H9 (cell line): ENCODE data around the gene CCDC12. TPM values are rescaled to one million over a fixed set of nuclear protein-coding genes. Genes with fewer than 3 reads are reported as not detected.

ENCODE experiments used
- DNase-seq: peaks from one replicate; pipeline ENCODE4 v3.0.0-alpha.2; 2017
- H2AFZ ChIP-seq: one replicate; pipeline ENCODE4 v1.6.1; 2013; ENCODE audit warnings: mild to moderate bottlenecking, low read length, control low read depth, moderate library complexity
- H2AK5ac ChIP-seq: 2 replicates; pipeline ENCODE4 v1.6.1; 2013; ENCODE audit warnings: low read length, control low read depth, mixed read lengths; ENCODE audit not compliant: insufficient read length
- H2BK120ac ChIP-seq: one replicate; pipeline ENCODE4 v1.6.1; 2013; ENCODE audit warnings: low read depth, mild to moderate bottlenecking, low read length, control low read depth, inconsistent platforms; ENCODE audit not compliant: poor library complexity, severe bottlenecking
- H2BK12ac ChIP-seq: 2 replicates; pipeline ENCODE4 v1.6.1; 2013; ENCODE audit warnings: low read length, control low read depth, mixed read lengths, low read depth; ENCODE audit not compliant: insufficient read length
- H2BK15ac ChIP-seq: 2 replicates; pipeline ENCODE4 v1.6.1; 2013; ENCODE audit warnings: low read depth, low read length, control low read depth
- H2BK20ac ChIP-seq: one replicate; pipeline ENCODE4 v1.6.1; 2013; ENCODE audit warnings: low read depth, mild to moderate bottlenecking, low read length, control low read depth, inconsistent platforms; ENCODE audit not compliant: poor library complexity, severe bottlenecking
- H2BK5ac ChIP-seq: 2 replicates; pipeline ENCODE4 v1.6.1; 2013; ENCODE audit warnings: low read length, control low read depth, mixed read lengths; ENCODE audit not compliant: insufficient read length
- H3K14ac ChIP-seq: 2 replicates; pipeline ENCODE4 v1.6.1; 2013; ENCODE audit warnings: low read length, control low read depth; ENCODE audit not compliant: insufficient read depth
- H3K18ac ChIP-seq: 2 replicates; pipeline ENCODE4 v1.6.1; 2013; ENCODE audit warnings: low read depth, mild to moderate bottlenecking, mixed read lengths, low read length, control low read depth; ENCODE audit not compliant: insufficient read length
- H3K23ac ChIP-seq: 2 replicates; pipeline ENCODE4 v1.6.1; 2013; ENCODE audit warnings: low read length, control low read depth, mixed read lengths, low read depth; ENCODE audit not compliant: insufficient read length
- H3K23me2 ChIP-seq: 2 replicates; pipeline ENCODE4 v1.6.1; 2013; ENCODE audit warnings: low read depth, mild to moderate bottlenecking, mixed read lengths, low read length, control low read depth; ENCODE audit not compliant: insufficient read length, poor library complexity, severe bottlenecking
- H3K27ac ChIP-seq: 2 replicates; pipeline ENCODE4 v1.5.1; 2013; ENCODE audit warnings: low read length, control low read depth, mixed read lengths, low read depth; ENCODE audit not compliant: insufficient read length
- H3K27me3 ChIP-seq: 2 replicates; pipeline ENCODE4 v1.6.1; 2013; ENCODE audit warnings: low read length, control low read depth, inconsistent platforms; ENCODE audit not compliant: insufficient read depth
- H3K4ac ChIP-seq: 2 replicates; pipeline ENCODE4 v1.6.1; 2013; ENCODE audit warnings: low read depth, mild to moderate bottlenecking, control low read depth, inconsistent platforms, low read length, moderate library complexity
- H3K4me1 ChIP-seq: 2 replicates; pipeline ENCODE4 v1.6.1; 2013; ENCODE audit warnings: low read length, control low read depth, inconsistent platforms; ENCODE audit not compliant: insufficient read depth
- H3K4me2 ChIP-seq: 2 replicates; pipeline ENCODE4 v1.6.1; 2013; ENCODE audit warnings: low read length, control low read depth, mixed read lengths; ENCODE audit not compliant: insufficient read length, insufficient read depth
- H3K56ac ChIP-seq: 2 replicates; pipeline ENCODE4 v1.6.1; 2013; ENCODE audit warnings: low read depth, mild to moderate bottlenecking, mixed read lengths, low read length, control low read depth; ENCODE audit not compliant: insufficient read length
- H3K79me1 ChIP-seq: 2 replicates; pipeline ENCODE4 v1.6.1; 2013; ENCODE audit warnings: low read depth, mild to moderate bottlenecking, moderate library complexity, low read length, control low read depth, inconsistent platforms; ENCODE audit not compliant: insufficient read depth, poor library complexity, severe bottlenecking
- H3K79me2 ChIP-seq: 2 replicates; pipeline ENCODE4 v1.6.1; 2013; ENCODE audit warnings: low read length, control low read depth, inconsistent platforms; ENCODE audit not compliant: insufficient read depth
- H3K9ac ChIP-seq: 2 replicates; pipeline ENCODE4 v1.6.1; 2013; ENCODE audit warnings: low read length, control low read depth, mixed read lengths; ENCODE audit not compliant: insufficient read length; ENCODE audit errors: extremely low read depth
- H3K9me3 ChIP-seq: one replicate; pipeline ENCODE4 v1.6.1; 2013; ENCODE audit warnings: low read depth, low read length, inconsistent platforms; ENCODE audit not compliant: control insufficient read depth
- H3T11ph ChIP-seq: one replicate; pipeline ENCODE4 v1.6.1; 2013; ENCODE audit warnings: mild to moderate bottlenecking, low read length, control low read depth, inconsistent platforms
- H4K20me1 ChIP-seq: one replicate; pipeline ENCODE4 v1.6.1; 2013; ENCODE audit not compliant: control insufficient read depth, insufficient read length, insufficient read depth
- H4K5ac ChIP-seq: 2 replicates; pipeline ENCODE4 v1.6.1; 2013; ENCODE audit warnings: low read depth, mild to moderate bottlenecking, mixed read lengths, low read length, control low read depth; ENCODE audit not compliant: insufficient read length
- H4K8ac ChIP-seq: replicated peaks from 2 replicates; pipeline ENCODE4 v1.6.1; 2013; ENCODE audit warnings: low read length, control low read depth, mixed read lengths, low read depth; ENCODE audit not compliant: insufficient read length
- H4K91ac ChIP-seq: 2 replicates; pipeline ENCODE4 v1.6.1; 2013; ENCODE audit warnings: low read depth, mild to moderate bottlenecking, moderate library complexity, mixed read lengths, low read length, control low read depth; ENCODE audit not compliant: insufficient read length
- H3K27ac Mint-ChIP-seq, 3 experiments: 2 replicates in 2 of 3; 3 replicates in 1 of 3; pipeline ENCODE4 v1.8.0; 2020 to 2021; ENCODE audit warnings: mixed read lengths in 3 of 3, mild to moderate bottlenecking in 1 of 3, moderate library complexity in 1 of 3
- H3K27me3 Mint-ChIP-seq: 2 replicates; pipeline ENCODE4 v1.8.0; 2021; ENCODE audit warnings: low read depth, mild to moderate bottlenecking, moderate library complexity, mixed read lengths
- H3K36me3 Mint-ChIP-seq, 3 experiments: 2 replicates in 2 of 3; 3 replicates in 1 of 3; pipeline ENCODE4 v1.8.0; 2020 to 2021; ENCODE audit warnings: low read depth in 3 of 3, mixed read lengths in 3 of 3; ENCODE audit not compliant: insufficient read depth in 1 of 3
- H3K4me1 Mint-ChIP-seq, 2 experiments: 2 replicates each; pipeline ENCODE4 v1.8.0; 2020; ENCODE audit warnings: mixed read lengths in 2 of 2
- H3K4me3 Mint-ChIP-seq, 2 experiments: 2 replicates in 1 of 2; 3 replicates in 1 of 2; pipeline ENCODE4 v1.8.0; 2020 to 2021; ENCODE audit warnings: mild to moderate bottlenecking in 2 of 2, mixed read lengths in 2 of 2, moderate library complexity in 1 of 2
- H3K9me3 Mint-ChIP-seq, 2 experiments: 2 replicates in 1 of 2; 3 replicates in 1 of 2; pipeline ENCODE4 v1.8.0; 2020; ENCODE audit warnings: mild to moderate bottlenecking in 2 of 2, mixed read lengths in 2 of 2, moderate library complexity in 1 of 2
- CTCF ChIP-seq: fragments of 200-600 bp; sonication (generic); conservative IDR thresholded peaks from 3 replicates; pipeline ENCODE4 v1.8.0; 2021; ENCODE audit warnings: antibody characterized with exemption, mild to moderate bottlenecking
- WGBS: extraction: QIAGEN DNeasy Blood & Tissue Kit; methylation state at CpG from one replicate; pipeline ENCODE4 v1.1.7; 2013; ENCODE audit warnings: missing lambda C conversion rate, low lambda C conversion rate, mixed read lengths; ENCODE audit not compliant: insufficient read length; ENCODE audit errors: extremely low coverage; 5-methylcytosine and 5-hydroxymethylcytosine counted together
- total RNA-seq: library from RNA; stranded (reverse); gene quantifications from 2 replicates; pipeline ENCODE4 v1.2.1, GENCODE V29; 2021

The CCDC12 gene
- total RNA-seq, 1 experiment from 2014 or later, result 54.0 TPM

GRCh38 chr3:46982546-46982945 lies 6.0 kb upstream of the CCDC12 start:
- Histone ChIP-seq H2BK12ac (no peak overlapping the region), H3K27ac (no peak overlapping the region), H4K91ac (no peak overlapping the region), H3K4me2 (no peak overlapping the region), H2BK15ac (no peak overlapping the region), H2AK5ac (no peak overlapping the region), H3K4me1 (peaks cover 4% of the 10 kb centered on the region; the same call in 1 of the 2 replicates), H2BK20ac (no peak overlapping the region), H3K9me3 (no peaks in the 10 kb centered on the region), H4K5ac (no peak overlapping the region), H2BK120ac (no peak overlapping the region), H3K18ac (no peak overlapping the region), H3K23me2 (peaks cover 6% of the 10 kb centered on the region), H2AFZ (no peak overlapping the region), H3K79me1 (no peaks in the 10 kb centered on the region), H3K79me2 (peaks cover 4% of the 10 kb centered on the region; the same call in 1 of the 2 replicates), H3T11ph (no peak overlapping the region), H3K56ac (no peak overlapping the region), H2BK5ac (no peak overlapping the region), H3K4ac (no peak overlapping the region), H3K27me3 (peaks cover 4% of the 10 kb centered on the region; the same call in 1 of the 2 replicates), H3K9ac (no peak overlapping the region), H3K14ac (no peak overlapping the region; the same call in 1 of the 2 replicates), H4K8ac (no peak overlapping the region), H4K20me1 (no peaks in the 10 kb centered on the region), H3K23ac (no peak overlapping the region)
- no CpG with 5 or more reads among the region's 2 CpGs for WGBS
- no peak for DNase-seq
- no peak overlapping the region for H3K4me3 Mint-ChIP-seq
- H3K9me3 Mint-ChIP-seq, result no peaks in the 10 kb centered on the region
- TF ChIP-seq CTCF, result no peak
- H3K27me3 Mint-ChIP-seq, result peaks cover 3% of the 10 kb centered on the region; the same call in 1 of the 2 replicates
- peaks cover 41 to 51% of the 10 kb centered on the region in 2 experiments for H3K4me1 Mint-ChIP-seq
- H3K36me3 Mint-ChIP-seq, result peaks cover 0 to 1% (median 0%) of the 10 kb centered on the region in 3 experiments; a peak in 3 of 7 replicates
- peak overlapping the region in 1 of 3 experiments; percentile 85; a peak in 1 of 7 replicates for H3K27ac Mint-ChIP-seq
